Lower leg skin (tissue), 3 donors: ENCODE measurements around the gene CELF2.

Experiments used
- CTCF ChIP-seq, 3 donors: fragments of 450-650 bp; IDR thresholded peaks; one replicate each; pipeline ENCODE4 v1.5.1; 2016; ENCODE audit warnings: antibody characterized with exemption in 3 of 3, mild to moderate bottlenecking in 3 of 3, moderate library complexity in 2 of 3
- POLR2A ChIP-seq, 2 donors: fragments of 450-650 bp; IDR thresholded peaks; one replicate each; pipeline ENCODE4 v1.6.1; 2016 to 2017; ENCODE audit warnings: antibody characterized with exemption in 2 of 2, mild to moderate bottlenecking in 1 of 2, moderate library complexity in 1 of 2

GRCh38 chr10:11013836-11014235, 3.8 kb upstream of the CELF2 start:
- TF ChIP-seq CTCF (IDR thresholded peaks at IDR 0.05): no peak
- TF ChIP-seq POLR2A (IDR thresholded peaks at IDR 0.05): no peak
